NCI-H524 treated with DMSO at 0.1 percent for 48 hours (cell line): ENCODE results near the gene TNFRSF21.
"Not testable (repeated sequence)": the region's sequence is repeated elsewhere in the genome, so short reads cannot be mapped to it uniquely, and the experiment has no call there.

Source experiments
- DNase-seq: peaks from one replicate; lab custom pipeline; 2025; lab: John Stamatoyannopoulos, UW

The TNFRSF21 gene

GRCh38 chr6:47251396-47251795 lies 58.3 kb downstream of the TNFRSF21 start:
- DNase-seq = no peak

GRCh38 chr6:47250302-47250701 lies 59.4 kb downstream of the TNFRSF21 start:
- no peak for DNase-seq

- no peak for DNase-seq
These were observed 61.3 kb downstream of the TNFRSF21 start for GRCh38 chr6:47248446-47248845.

DNA sequence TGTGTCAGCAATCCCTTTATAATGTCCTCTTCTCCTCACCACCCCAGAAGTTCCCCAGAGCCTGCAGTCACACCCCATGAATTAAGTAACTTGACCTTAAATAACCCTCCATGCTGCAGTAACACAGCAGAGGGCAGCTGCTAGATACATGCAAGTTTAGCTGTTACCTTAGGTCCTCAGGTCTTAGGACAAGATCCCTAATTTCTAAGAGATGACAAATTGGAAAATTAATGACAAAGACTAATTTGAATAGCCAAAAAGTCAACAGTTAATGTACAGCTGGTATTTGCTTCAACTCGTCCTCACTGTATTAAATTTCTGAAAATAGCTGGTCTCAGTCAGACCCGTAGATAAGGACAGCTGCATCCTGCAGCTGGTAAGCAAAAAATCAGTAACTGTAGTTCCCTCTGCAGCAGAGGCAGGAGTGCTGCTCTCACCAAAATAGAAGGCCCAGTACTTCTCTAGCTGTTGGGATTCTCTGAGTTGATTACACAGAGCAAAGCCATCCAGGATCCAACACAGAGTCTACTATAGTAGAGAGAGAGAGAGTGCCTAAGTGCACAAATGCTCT lies 62.4 kb downstream of the TNFRSF21 start:
- peak; percentile 5 for DNase-seq

GRCh38 chr6:47246551-47246950 lies 63.2 kb downstream of the TNFRSF21 start:
- DNase-seq = no peak

DNA sequence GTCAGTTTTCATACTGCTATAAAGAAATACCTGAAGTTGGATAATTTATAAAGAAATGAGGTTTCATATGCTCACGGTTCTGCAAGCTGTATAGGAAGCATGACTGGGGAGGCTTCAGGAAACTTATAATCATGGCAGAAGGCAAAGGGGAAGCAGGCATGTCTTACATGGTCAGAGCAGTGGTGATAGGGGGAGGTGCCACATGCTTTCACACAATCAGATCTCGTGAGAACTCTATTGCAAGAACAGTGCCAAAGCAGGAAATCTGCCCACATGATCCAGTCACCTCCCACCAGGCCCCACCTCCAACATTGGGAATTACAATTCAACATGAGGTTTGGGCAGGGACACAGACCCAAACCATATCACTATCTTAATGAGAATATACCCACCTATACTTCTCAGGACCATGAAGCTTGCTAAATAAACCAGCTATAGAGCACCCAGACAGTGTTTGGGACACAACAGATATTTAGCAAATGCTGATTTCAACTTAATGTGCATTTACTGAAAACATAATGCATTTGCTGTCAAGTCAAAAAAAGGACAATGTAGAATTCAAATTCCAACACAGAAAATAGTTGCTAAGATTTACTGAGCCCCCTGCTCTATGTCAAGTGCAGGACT lies 63.8 kb downstream of the TNFRSF21 start:
- no peak for DNase-seq

DNA sequence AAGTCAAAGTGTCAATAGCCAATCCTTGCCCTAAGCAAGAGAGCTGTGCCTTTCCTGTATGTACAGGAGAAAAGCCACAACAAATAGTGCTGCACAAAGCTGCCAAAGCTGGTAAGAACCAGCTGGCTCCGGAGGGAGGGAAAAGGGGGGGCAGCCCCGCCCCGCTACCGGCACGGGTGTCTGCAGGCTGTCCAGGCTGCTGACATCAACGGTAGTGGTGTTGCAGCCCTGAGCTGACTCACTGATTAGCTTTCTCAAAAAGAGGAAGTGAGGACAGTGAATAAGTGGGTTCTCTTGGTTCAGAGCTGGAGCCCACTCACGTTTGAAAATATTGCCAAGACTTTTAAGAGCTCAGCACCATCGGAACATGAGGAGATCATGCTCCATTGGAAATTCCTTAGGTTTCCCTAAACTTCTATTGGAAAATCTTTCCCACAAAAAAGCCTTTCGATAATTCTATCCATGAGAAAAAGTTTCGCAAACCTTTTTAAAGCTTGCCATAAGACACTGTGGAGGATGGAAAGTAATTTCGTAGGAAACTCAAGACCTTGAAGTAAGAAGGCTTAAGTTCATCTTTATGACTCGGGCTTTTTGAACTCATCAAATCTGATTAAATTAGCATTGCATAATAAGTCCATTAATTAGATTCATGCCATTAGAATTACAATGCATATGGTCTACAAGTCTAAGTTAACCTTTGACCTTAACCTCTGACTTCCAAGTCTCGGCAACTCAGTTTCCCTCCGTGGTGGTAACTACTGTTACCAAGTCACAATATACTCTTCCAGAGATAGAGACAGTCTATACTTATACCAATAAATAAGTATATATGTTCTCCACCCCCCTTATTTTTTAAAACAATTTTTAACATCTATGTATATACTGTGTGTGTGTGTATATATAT lies 67.0 kb downstream of the TNFRSF21 start:
- peak; percentile 26 for DNase-seq

GRCh38 chr6:47241742-47242482 lies 67.8 kb downstream of the TNFRSF21 start:
- peak; percentile 27 for DNase-seq

- no peak for DNase-seq
These were observed 69.3 kb downstream of the TNFRSF21 start for GRCh38 chr6:47240277-47240890.

DNA sequence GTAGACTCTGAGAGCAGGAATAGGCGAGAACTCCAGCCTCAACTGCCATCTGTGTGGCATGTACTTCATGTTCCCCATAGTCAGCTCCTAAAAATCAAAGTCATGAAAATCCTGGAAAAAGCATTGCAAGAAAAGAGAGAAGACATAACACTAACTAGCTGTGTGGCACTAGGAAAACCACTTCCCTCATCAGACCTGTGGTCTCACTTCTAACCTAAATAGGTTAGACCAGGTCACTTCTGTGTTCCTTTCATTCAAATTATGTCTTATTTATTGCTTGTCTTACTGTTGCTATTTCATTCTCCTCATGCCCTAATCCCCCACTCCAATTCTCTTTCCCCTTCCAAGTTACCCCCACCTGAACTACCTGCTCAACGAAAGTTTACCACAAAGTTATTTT lies 70.2 kb downstream of the TNFRSF21 start:
- DNase-seq = no peak

- no peak for DNase-seq
These were observed 71.2 kb downstream of the TNFRSF21 start for GRCh38 chr6:47238456-47238995.

DNA sequence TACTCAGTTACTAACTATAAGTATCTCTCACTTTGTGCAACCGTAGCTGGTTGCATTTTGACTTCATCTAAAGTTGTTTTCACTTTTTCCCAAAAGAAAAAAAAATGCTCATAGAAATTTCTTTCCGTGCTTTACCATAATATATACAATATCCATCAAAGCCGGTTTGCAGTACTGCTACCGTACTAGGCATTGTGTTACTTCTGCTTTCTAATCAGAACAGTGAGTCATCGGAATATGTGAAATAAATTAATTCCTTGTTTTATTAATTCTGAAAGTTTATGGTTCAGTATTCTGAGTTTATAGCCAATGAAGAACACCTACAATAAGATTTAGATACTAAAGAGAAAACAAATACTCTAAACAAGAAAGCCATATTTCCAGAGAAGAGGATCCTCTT lies 72.5 kb downstream of the TNFRSF21 start:
- no peak for DNase-seq

- DNase-seq = peak; percentile 81
These were observed 73.5 kb downstream of the TNFRSF21 start for GRCh38 chr6:47235964-47236760.

DNA sequence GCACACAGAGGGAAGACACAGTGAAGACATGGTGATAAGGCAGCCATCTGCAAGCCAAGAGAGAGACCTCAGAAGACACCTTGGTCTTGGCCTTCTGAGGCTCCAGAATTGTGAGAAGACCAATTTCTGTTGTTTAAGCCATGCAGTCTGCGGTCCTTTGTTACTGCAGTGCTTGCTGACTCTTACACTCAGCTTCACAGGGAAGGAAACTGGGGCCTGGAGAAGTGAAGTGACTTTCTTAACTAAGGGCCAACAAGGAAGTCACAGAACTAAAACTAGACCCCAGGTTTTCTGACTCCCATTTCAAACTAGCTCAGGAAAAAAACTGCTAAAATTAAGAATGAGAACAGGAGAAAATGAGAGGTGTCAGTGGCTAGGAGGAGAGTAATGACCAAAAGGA lies 74.3 kb downstream of the TNFRSF21 start:
- DNase-seq = no peak

DNA sequence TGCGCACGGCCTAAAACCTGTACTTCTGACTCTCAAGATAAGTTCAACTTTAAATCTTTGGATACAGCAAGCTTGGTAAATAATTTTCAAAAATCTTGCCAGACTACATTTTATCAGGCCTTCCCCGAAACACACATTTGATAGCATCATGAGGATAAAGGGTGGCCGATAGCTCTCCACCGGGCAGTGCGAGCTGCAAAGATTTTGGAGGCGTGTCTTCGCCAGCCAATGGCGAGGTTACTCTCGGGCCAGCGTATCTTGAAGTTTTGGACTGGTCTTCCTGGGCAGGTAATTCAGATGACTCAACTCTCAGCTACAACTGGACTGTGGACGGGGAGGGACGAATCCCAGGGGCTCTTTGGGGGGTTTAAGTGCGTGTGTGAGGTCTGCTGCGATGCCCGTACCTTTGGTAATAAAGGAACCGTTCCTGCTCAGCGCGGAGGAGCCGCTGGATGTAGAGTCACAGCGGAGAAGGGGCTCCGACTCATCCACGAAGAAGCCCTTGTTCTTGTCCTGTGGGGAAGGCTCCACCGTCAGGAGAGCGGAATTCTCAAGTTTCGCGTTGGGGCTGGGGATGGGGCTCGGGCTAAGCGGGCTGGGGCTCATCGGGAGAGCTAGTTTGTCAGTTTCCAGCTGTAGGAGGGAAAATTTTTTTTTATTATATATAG lies 75.3 kb downstream of the TNFRSF21 start:
- DNase-seq = no peak

GRCh38 chr6:47231151-47231550 lies 78.6 kb downstream of the TNFRSF21 start:
- no peak for DNase-seq

DNA sequence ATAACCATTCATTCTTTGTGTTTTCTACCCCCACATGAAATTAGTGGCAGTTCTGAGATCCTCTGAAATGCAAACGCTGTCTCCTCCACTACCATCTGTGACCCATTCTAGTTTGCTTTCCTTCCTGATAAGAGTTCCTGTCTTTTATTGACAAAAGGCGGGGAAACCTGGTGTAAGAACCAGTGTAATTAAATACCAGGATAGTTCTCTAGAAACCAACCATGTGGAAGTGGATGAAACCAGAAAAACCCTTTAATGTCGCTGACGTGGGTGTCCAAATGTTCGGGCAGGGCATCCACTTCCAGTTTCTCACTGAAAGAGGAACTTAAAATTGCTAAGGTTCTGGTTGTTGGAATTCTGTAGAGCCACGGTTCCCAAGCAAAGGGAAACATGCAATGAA lies 79.1 kb downstream of the TNFRSF21 start:
- DNase-seq = no peak

DNA sequence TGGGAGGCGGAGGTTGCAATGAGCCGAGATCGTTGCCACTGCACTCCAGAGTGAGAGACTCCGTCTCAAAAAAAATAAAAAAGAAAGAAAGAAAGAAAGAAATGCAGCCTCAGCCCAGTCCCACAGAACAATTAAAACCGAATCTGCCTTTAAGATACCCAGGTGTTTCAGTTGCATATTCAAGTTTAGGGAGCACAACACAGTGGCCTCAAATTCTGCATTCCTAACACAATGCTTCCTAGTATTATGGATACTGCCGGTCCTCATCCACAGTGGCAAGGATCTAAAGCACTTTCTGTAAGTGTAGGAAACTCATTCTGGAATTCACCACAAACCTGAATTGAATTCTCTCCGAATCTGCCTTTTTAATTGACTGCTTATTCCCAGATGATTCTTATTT lies 80.5 kb downstream of the TNFRSF21 start:
- DNase-seq = no peak

- DNase-seq = not testable (repeated sequence)
These were observed 81.6 kb downstream of the TNFRSF21 start for GRCh38 chr6:47228093-47228492.

GRCh38 chr6:47223251-47223650 lies 86.5 kb downstream of the TNFRSF21 start:
- DNase-seq = not testable (repeated sequence)
